NB4 (cell line): ENCODE measurements around the gene VANGL1.

ENCODE experiments used
- DNase-seq: peaks from one replicate; pipeline ENCODE4 v3.0.0; 2010; ENCODE audit warnings: low read depth
- H3K4me3 ChIP-seq: one replicate; pipeline ENCODE4 v1.5.1; 2011; ENCODE audit warnings: mild to moderate bottlenecking, low read depth, low read length, moderate library complexity
- MYC ChIP-seq: IDR thresholded peaks from 2 replicates; pipeline ENCODE4 v1.6.1; 2011; ENCODE audit warnings: low read depth, low read length
- POLR2A ChIP-seq: IDR thresholded peaks from 2 replicates; pipeline ENCODE4 v1.6.1; 2011; ENCODE audit warnings: mild to moderate bottlenecking; ENCODE audit not compliant: insufficient read length; ENCODE audit errors: extremely low read depth
- TF ChIP-seq, protein P1 (sequence below): IDR thresholded peaks from 2 replicates; pipeline ENCODE4 v1.6.1; 2011; ENCODE audit warnings: low read depth, low read length
- TF ChIP-seq, protein P2 (sequence below): IDR thresholded peaks from one replicate; pipeline ENCODE4 v1.5.1; 2012; ENCODE audit warnings: low read depth, low read length

VANGL1 gene

DNA sequence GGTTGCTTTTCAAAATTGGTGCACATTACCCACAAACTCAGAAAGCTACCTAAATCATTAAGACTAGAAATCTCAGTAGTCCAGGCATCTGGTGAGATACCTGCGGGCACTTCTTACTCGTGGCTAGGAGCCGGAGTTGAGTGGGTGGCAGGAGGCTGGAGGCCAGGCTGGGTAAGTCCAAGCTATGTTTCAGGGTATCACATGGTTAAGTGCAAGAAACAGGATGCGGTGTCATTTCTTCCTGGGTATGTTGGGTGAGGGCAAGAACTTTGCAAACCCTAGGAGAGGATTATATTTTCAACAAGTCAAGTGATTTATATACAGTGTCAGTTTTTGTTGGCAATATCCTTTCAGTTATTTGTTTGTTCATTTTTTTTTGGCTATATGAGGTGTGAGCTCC, 41.0 kb downstream of the VANGL1 start:
- TF ChIP-seq, protein P1, sequence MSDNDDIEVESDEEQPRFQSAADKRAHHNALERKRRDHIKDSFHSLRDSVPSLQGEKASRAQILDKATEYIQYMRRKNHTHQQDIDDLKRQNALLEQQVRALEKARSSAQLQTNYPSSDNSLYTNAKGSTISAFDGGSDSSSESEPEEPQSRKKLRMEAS, result no peak
- no peak overlapping the region for H3K4me3 ChIP-seq
- no peak for DNase-seq

DNA sequence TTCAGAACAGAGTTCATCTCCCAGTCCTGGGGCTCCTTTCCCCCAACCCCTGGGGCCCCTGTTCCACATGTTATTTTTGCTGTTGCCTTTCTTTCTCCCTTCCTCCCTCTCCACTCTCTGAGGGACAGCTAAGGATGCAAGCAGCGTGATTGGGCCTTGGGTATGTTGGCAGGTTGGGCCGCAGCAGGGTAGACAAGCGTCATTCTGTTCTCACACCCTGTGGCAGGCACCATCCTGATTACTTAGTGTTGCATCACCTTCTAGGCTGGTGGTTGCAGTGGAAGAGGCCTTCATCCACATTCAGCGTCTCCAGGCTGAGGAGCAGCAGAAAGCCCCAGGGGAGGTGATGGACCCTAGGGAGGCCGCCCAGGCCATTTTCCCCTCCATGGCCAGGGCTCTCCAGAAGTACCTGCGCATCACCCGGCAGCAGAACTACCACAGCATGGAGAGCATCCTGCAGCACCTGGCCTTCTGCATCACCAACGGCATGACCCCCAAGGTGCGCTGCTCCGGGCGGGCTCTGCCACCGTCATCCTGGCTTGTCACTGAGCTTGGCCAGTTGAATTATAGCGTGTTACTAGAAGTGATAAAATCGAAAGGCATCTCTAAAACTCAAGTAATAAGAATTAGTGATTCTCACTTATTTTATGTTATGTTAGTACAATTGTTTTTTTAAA, 43.4 kb downstream of the VANGL1 start:
- DNase-seq, result no peak

DNA sequence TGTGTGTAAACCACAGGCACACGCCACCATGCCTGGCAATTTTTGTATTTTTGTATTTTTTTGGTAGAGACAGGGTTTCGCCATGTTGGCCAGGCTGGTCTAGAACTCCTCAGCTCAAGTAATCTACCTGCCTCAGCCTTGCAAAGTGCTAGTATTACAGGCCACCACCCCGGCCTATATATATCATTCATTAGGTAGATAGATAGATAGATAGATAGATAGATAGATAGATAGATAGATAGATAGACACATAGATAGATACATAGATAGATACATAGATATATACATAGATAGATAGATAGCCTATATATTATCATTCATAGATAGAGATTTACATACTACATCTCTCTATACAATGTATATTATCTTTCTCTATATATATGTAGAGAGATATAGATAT, 46.0 kb downstream of the VANGL1 start:
- no peak for TF ChIP-seq POLR2A
- TF ChIP-seq, protein P2, sequence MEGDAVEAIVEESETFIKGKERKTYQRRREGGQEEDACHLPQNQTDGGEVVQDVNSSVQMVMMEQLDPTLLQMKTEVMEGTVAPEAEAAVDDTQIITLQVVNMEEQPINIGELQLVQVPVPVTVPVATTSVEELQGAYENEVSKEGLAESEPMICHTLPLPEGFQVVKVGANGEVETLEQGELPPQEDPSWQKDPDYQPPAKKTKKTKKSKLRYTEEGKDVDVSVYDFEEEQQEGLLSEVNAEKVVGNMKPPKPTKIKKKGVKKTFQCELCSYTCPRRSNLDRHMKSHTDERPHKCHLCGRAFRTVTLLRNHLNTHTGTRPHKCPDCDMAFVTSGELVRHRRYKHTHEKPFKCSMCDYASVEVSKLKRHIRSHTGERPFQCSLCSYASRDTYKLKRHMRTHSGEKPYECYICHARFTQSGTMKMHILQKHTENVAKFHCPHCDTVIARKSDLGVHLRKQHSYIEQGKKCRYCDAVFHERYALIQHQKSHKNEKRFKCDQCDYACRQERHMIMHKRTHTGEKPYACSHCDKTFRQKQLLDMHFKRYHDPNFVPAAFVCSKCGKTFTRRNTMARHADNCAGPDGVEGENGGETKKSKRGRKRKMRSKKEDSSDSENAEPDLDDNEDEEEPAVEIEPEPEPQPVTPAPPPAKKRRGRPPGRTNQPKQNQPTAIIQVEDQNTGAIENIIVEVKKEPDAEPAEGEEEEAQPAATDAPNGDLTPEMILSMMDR, result no peak
- TF ChIP-seq MYC, result no peak
- TF ChIP-seq, protein P1, result no peak
- no peak for DNase-seq
- no peak overlapping the region for H3K4me3 ChIP-seq

More for the DNA sequence above, 43.4 kb downstream of the VANGL1 start:
- TF ChIP-seq, protein P2, result no peak
- no peak for TF ChIP-seq MYC
- TF ChIP-seq POLR2A, result no peak
- TF ChIP-seq, protein P1, result no peak
- no peak overlapping the region for H3K4me3 ChIP-seq

DNA sequence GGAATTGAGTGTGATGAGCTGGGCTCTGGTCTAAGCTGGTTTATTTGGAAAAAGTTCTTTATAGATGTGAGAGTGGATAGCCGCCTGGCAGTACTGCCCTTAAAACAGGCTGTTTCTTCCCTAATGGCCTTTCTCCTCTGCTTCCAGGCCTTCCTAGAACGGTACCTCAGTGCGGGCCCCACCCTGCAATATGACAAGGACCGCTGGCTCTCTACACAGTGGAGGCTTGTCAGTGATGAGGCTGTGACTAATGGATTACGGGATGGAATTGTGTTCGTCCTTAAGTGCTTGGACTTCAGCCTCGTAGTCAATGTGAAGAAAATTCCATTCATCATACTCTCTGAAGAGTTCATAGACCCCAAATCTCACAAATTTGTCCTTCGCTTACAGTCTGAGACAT, 49.2 kb downstream of the VANGL1 start:
- TF ChIP-seq, protein P2, result no peak
- TF ChIP-seq MYC, result no peak
- TF ChIP-seq, protein P1, result no peak
- TF ChIP-seq POLR2A, result no peak
- DNase-seq, result no peak
- no peak overlapping the region for H3K4me3 ChIP-seq

DNA sequence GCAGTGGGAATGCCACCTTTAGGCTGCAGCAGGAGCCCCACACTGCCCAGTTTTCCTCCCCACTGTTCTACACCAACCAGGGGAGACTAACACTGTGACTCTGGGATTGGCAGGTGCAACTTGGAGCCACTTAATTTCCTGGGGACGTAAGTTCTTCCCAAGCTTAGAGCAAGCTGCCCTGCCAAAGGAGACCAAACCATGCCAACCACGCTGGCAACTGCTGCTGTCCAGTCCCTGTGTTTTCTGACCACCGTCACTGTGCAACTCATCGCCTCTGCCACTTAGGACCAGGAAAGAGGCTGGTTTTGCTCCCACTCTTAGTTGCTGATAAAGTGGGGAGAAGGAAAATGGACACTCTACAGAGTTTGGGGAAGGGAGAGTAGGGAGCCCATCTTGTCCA, 50.5 kb downstream of the VANGL1 start:
- DNase-seq, result no peak
- no peak overlapping the region for H3K4me3 ChIP-seq
- TF ChIP-seq, protein P2, result no peak
- no peak for TF ChIP-seq POLR2A
- no peak for TF ChIP-seq MYC
- TF ChIP-seq, protein P1, result no peak

DNA sequence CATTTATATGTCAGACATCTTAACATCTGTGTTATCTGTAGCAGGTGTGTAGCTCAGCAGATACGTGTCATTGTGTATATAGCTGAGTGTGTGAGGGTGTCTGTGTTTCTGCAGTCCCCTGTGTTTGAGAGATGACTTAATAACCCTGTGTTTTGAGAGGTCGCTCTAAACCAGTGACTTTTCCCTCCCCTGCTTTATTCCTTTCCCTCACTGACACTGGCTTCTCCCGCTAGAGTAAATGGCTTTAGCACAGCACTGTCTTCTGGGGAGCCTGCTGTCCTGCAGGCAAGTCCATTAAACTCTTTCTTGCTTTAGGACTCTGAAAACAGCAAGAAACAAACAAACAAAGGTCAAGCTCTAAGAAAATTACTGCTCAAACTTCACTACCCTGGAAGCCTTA, 53.0 kb downstream of the VANGL1 start:
- no peak overlapping the region for H3K4me3 ChIP-seq
- DNase-seq, result no peak
- no peak for TF ChIP-seq POLR2A
- TF ChIP-seq, protein P2, result no peak
- TF ChIP-seq, protein P1, result no peak
- no peak for TF ChIP-seq MYC
